HepG2 (cell line): ENCODE data around the gene MARK2.

Experiments
- CAMTA2 ChIP-seq: sonication (generic); formaldehyde crosslinking; IDR thresholded peaks from 2 replicates; pipeline ENCODE4 v1.4.0; 2020; ENCODE audit warnings: mild to moderate bottlenecking, missing genetic modification reagents, borderline replicate concordance
- CTCF ChIP-seq: sonication (generic); formaldehyde crosslinking; IDR thresholded peaks from 2 replicates; pipeline ENCODE4 v1.5.0; 2020; ENCODE audit warnings: mild to moderate bottlenecking, missing genetic modification reagents, moderate library complexity
- EZH2 ChIP-seq: conservative IDR thresholded peaks from 2 replicates; pipeline ENCODE4 v1.6.1; 2012; ENCODE audit warnings: mild to moderate bottlenecking, low read depth, low read length, moderate library complexity
- HDAC2 ChIP-seq: sonication (generic); formaldehyde crosslinking; IDR thresholded peaks from 2 replicates; pipeline ENCODE4 v1.4.0; 2020; ENCODE audit warnings: missing genetic modification reagents
- PCBP1 ChIP-seq: fragments of 200-400 bp; formaldehyde crosslinking; IDR thresholded peaks from 2 replicates; pipeline ENCODE4 v1.6.1; 2017; ENCODE audit warnings: mild to moderate bottlenecking, low read depth, low read length, borderline replicate concordance
- POLR2A ChIP-seq, 2 experiments: IDR thresholded peaks; 2 replicates each; pipeline ENCODE4 v1.6.1; 2011; ENCODE audit warnings: low read depth in 2 of 2, low read length in 2 of 2, mild to moderate bottlenecking in 1 of 2, moderate library complexity in 1 of 2; ENCODE audit not compliant: insufficient read depth in 1 of 2
- ZNF354B ChIP-seq: sonication (generic); formaldehyde crosslinking; IDR thresholded peaks from 2 replicates; pipeline ENCODE4 v1.8.0; 2022; ENCODE audit warnings: mild to moderate bottlenecking, missing genetic modification reagents
- ZNF615 ChIP-seq: sonication (generic); formaldehyde crosslinking; IDR thresholded peaks from 2 replicates; pipeline ENCODE4 v1.5.0; 2020; ENCODE audit warnings: mild to moderate bottlenecking, missing genetic modification reagents, borderline replicate concordance
- ZNF720 ChIP-seq: sonication (generic); formaldehyde crosslinking; IDR thresholded peaks from 2 replicates; pipeline ENCODE4 v1.4.0; 2020; ENCODE audit warnings: missing genetic modification reagents
- ZNF740 ChIP-seq: sonication (generic); formaldehyde crosslinking; IDR thresholded peaks from 2 replicates; pipeline ENCODE4 v1.4.0; 2020; ENCODE audit warnings: missing genetic modification reagents

GRCh38 chr11:63897459-63898146, 58.7 kb downstream of the MARK2 start:
- TF ChIP-seq ZNF740 (CRISPR knock-in tag) = no peak
- no peak for TF ChIP-seq HDAC2 (CRISPR knock-in tag)
- no peak for TF ChIP-seq ZNF615 (CRISPR knock-in tag)
- TF ChIP-seq PCBP1 = no peak
- TF ChIP-seq CAMTA2 (CRISPR knock-in tag) = no peak
- no peak for TF ChIP-seq ZNF720 (CRISPR knock-in tag)
- no peak for TF ChIP-seq EZH2
- TF ChIP-seq POLR2A (IDR thresholded peaks at IDR 0.05; ENCODE audit: insufficient read depth in 1 of 2, low read depth in 2 of 2, low read length in 2 of 2) = no peak
- no peak for TF ChIP-seq CTCF (CRISPR knock-in tag)
- TF ChIP-seq ZNF354B = no peak
